Gastrocnemius medialis (tissue), 4 donors: Measurements from ENCODE around the gene OBSCN. TPM values are rescaled to one million over a fixed set of nuclear protein-coding genes. Genes with fewer than 3 reads are reported as not detected.

Experiments used
- ATAC-seq, 2 donors: fragments of 150-250 bp; one replicate each; pipeline ENCODE4 v1.9.1; 2016
- DNase-seq, 2 donors: peaks; one replicate each; pipeline ENCODE4 v3.0.0-alpha.2; 2019
- H3K27ac ChIP-seq, 4 donors: fragments of 200-600 bp; sonication (generic); 1 replicate in 1 of 4; 2 replicates in 3 of 4; pipeline ENCODE4 v1.5.1; 2016 to 2018; ENCODE audit warnings: mild to moderate bottlenecking in 2 of 4, moderate library complexity in 1 of 4
- H3K27me3 ChIP-seq, 3 donors: fragments of 200-600 bp; sonication (generic) in 2 of 3; 1 replicate in 1 of 3; 2 replicates in 2 of 3; pipeline versions ENCODE4 v1.5.1 to v1.6.0; 2016 to 2019; ENCODE audit warnings: mild to moderate bottlenecking in 1 of 3, moderate library complexity in 1 of 3
- H3K36me3 ChIP-seq, 2 donors: fragments of 200-600 bp; sonication (generic) in 1 of 2; one replicate each; pipeline ENCODE4 v1.5.1; 2017 to 2018
- H3K4me1 ChIP-seq, 2 donors: fragments of 200-600 bp; sonication (generic) in 1 of 2; one replicate each; pipeline ENCODE4 v1.5.1; 2016 to 2017; ENCODE audit warnings: mild to moderate bottlenecking in 2 of 2
- H3K4me3 ChIP-seq, 4 donors: fragments of 200-600 bp; sonication (generic) in 3 of 4; 1 replicate in 1 of 4; 2 replicates in 3 of 4; pipeline ENCODE4 v1.5.1; 2016 to 2019; ENCODE audit warnings: mild to moderate bottlenecking in 2 of 4
- H3K9me3 ChIP-seq, 3 donors: fragments of 200-600 bp; sonication (generic) in 2 of 3; 1 replicate in 1 of 3; 2 replicates in 2 of 3; pipeline ENCODE4 v1.5.1; 2016 to 2019
- CTCF ChIP-seq, 5 experiments: fragments of 450-650 bp in 3 of 5; fragments of 200-600 bp in 2 of 5; sonication (generic) in 2 of 5; IDR thresholded peaks in 4 of 5; conservative IDR thresholded peaks in 1 of 5; 1 replicate in 4 of 5; 2 replicates in 1 of 5; pipeline ENCODE4 v1.5.1; 2016 to 2019; ENCODE audit warnings: antibody characterized with exemption in 5 of 5, mild to moderate bottlenecking in 3 of 5, moderate library complexity in 3 of 5
- POLR2A ChIP-seq, 2 donors: fragments of 450-650 bp; IDR thresholded peaks; one replicate each; pipeline ENCODE4 v1.6.1; 2017; ENCODE audit warnings: antibody characterized with exemption in 2 of 2, mild to moderate bottlenecking in 2 of 2, moderate library complexity in 2 of 2
- in situ Hi-C, 4 donors: fragments of 200-750 bp; cut with MboI; loops; one replicate each; pipeline versions ENCODE4 v1.15.0 to v1.8.0; 2017; ENCODE audit warnings: low sequenced_read_pairs in 4 of 4
- intact Hi-C: fragments of 100-400 bp; cut with DNase I; formaldehyde crosslinking; loops from one replicate; pipeline ENCODE4 v1.15.1; 2023; ENCODE audit warnings: low total_unique reads
- total RNA-seq, 4 donors: library from RNA; depleted of rRNA; stranded (reverse); fragments of >200 nt; gene quantifications; one replicate each; pipeline versions ENCODE4 v1.1.0 to v1.2.3, GENCODE V29; 2016

Gene OBSCN
- total RNA-seq, 4 donors from 2014 or later, result 798 to 1,571 (median 1,162) TPM

GRCh38 chr1:228276901-228277490, 69.2 kb downstream of the OBSCN start:
- H3K4me1 ChIP-seq, result peaks cover 0 to 21% of the 10 kb centered on the region in 2 donors
- DNase-seq (no peak), ATAC-seq (no peak)
- no peaks in the 10 kb centered on the region for H3K9me3 ChIP-seq
- H3K27me3 ChIP-seq, result no peaks in the 10 kb centered on the region
- no peak overlapping the region for H3K4me3 ChIP-seq
- intact Hi-C loops, result loop anchor here (5.0 kb wide), 1 partner anchor 65 kb away; no protein-coding TSS in a partner anchor
- TF ChIP-seq POLR2A (IDR thresholded peaks at IDR 0.05), result no peak
- TF ChIP-seq CTCF (IDR thresholded peaks at IDR 0.05 in 4 of 5, conservative IDR thresholded peaks at IDR 0.05 in 1 of 5), result no peak
- H3K27ac ChIP-seq, result peak overlapping the region; percentile 79 to 89 (median 79)
- H3K36me3 ChIP-seq, result peaks cover 0 to 92% of the 10 kb centered on the region in 2 donors
- in situ Hi-C loops, result no loop called here

GRCh38 chr1:228277491-228278431, 69.9 kb downstream of the OBSCN start:
- Histone ChIP-seq H3K9me3 (no peaks in the 10 kb centered on the region), H3K4me3 (no peak overlapping the region), H3K36me3 (peaks cover 0 to 89% of the 10 kb centered on the region in 2 donors), H3K4me1 (peaks cover 0 to 29% of the 10 kb centered on the region in 2 donors), H3K27me3 (no peaks in the 10 kb centered on the region), H3K27ac (peak overlapping the region; percentile 79 to 89 (median 79))
- DNase-seq, result peak in 1 of 2 donors; percentile 14
- in situ Hi-C loops, result no loop called here
- no peak for ATAC-seq
- intact Hi-C loops, result loop anchor here (5.0 kb wide), 1 partner anchor 65 kb away; no protein-coding TSS in a partner anchor
- no peak for TF ChIP-seq CTCF (IDR thresholded peaks at IDR 0.05 in 4 of 5, conservative IDR thresholded peaks at IDR 0.05 in 1 of 5)
- no peak for TF ChIP-seq POLR2A (IDR thresholded peaks at IDR 0.05)

GRCh38 chr1:228278432-228278941, 70.6 kb downstream of the OBSCN start:
- DNase-seq, result peak in 1 of 2 donors; percentile 61
- H3K27me3 ChIP-seq, result no peaks in the 10 kb centered on the region
- in situ Hi-C loops (no loop called here), intact Hi-C loops (loop anchor here (5.0 kb wide), 1 partner anchor 66 kb away; no protein-coding TSS in a partner anchor)
- H3K4me1 ChIP-seq, result peaks cover 0 to 28% of the 10 kb centered on the region in 2 donors
- peaks cover 0 to 89% of the 10 kb centered on the region in 2 donors for H3K36me3 ChIP-seq
- H3K27ac ChIP-seq, result peak overlapping the region; percentile 29 to 89 (median 79)
- TF ChIP-seq POLR2A (IDR thresholded peaks at IDR 0.05), result no peak
- TF ChIP-seq CTCF (IDR thresholded peaks at IDR 0.05 in 4 of 5, conservative IDR thresholded peaks at IDR 0.05 in 1 of 5), result no peak
- H3K4me3 ChIP-seq, result no peak overlapping the region
- no peak for ATAC-seq
- H3K9me3 ChIP-seq, result no peaks in the 10 kb centered on the region

- in situ Hi-C loops, result no loop called here
- Histone ChIP-seq H3K4me1 (peaks cover 0 to 27% of the 10 kb centered on the region in 2 donors), H3K27ac (peak overlapping the region; percentile 33 to 89 (median 79)), H3K4me3 (no peak overlapping the region), H3K9me3 (no peaks in the 10 kb centered on the region), H3K27me3 (no peaks in the 10 kb centered on the region), H3K36me3 (peaks cover 0 to 89% of the 10 kb centered on the region in 2 donors)
- intact Hi-C loops, result loop anchor here (5.0 kb wide), 1 partner anchor 67 kb away; no protein-coding TSS in a partner anchor
- no peak for TF ChIP-seq POLR2A (IDR thresholded peaks at IDR 0.05)
- TF ChIP-seq CTCF (IDR thresholded peaks at IDR 0.05 in 4 of 5, conservative IDR thresholded peaks at IDR 0.05 in 1 of 5), result no peak
- DNase-seq, result peak in 1 of 2 donors; percentile 13
- no peak for ATAC-seq
These were observed 71.3 kb downstream of the OBSCN start for GRCh38 chr1:228279011-228279721.
